DMS53 treated with DMSO at 0.1 percent for 48 hours (cell line): ENCODE results near the gene RIOX2.
"Not testable (repeated sequence)": the region's sequence is repeated elsewhere in the genome, so short reads cannot be mapped to it uniquely, and the experiment has no call there.

Experiments
- DNase-seq: peaks from one replicate; lab custom pipeline; 2025; ENCODE audit not compliant: unreplicated experiment; lab: John Stamatoyannopoulos, UW

RIOX2 gene

DNA sequence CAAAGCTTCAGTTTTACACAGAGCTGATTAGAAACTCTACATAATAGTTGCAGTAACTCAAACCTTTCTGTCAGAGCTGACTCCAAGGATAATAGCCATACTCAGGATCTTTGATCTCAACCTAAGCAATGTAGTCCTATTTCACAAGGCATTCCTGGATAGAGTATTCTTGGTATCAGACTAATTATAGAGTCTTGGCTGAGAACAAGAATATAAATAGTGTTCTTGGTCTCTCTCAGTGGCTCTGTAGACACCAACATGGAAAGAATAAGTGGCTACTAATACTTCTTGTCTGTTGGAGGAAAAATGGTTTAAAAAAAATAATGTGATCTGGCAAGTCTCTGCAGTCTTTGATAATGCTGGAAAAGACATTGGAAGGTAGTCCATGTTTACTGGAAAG, 55.7 kb downstream of the RIOX2 start:
- DNase-seq: no peak

DNA sequence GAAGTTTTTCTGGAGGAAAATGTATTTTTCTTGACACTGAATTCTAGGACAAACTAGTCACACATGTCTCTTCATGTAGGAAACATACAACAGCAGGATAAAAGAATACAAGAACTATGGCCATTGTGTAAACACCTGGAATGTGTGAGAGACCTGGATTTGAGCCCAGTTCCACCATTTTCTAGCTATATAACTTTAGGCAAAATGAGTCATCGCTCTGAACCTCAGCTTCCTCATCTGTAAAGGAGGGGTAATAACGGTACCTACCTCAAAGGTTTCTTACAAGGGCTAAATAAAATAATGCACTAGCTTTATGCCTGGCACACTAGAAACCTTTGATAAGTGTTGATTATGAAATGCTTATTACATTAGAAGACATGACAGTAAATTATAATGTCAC, 57.8 kb downstream of the RIOX2 start:
- DNase-seq: no peak

DNA sequence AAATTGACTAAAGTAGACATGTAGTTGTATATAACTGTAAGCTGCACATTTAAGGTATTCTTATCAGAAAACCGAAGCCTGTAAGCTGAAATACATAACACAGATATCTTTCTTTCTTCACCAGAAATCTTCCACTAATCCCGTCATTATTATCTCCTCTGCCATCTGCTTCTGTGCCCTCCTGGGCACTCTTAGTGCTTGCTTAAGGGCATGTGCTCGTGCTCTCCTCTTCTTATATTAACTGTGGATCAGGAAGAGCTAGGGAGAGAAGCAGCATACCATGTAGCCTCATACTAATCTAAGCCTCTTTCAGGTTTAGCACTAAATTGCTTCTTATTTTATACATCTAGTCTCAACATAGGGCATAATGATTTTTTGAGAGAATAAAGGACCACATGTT, 60.8 kb downstream of the RIOX2 start:
- DNase-seq: no peak

DNA sequence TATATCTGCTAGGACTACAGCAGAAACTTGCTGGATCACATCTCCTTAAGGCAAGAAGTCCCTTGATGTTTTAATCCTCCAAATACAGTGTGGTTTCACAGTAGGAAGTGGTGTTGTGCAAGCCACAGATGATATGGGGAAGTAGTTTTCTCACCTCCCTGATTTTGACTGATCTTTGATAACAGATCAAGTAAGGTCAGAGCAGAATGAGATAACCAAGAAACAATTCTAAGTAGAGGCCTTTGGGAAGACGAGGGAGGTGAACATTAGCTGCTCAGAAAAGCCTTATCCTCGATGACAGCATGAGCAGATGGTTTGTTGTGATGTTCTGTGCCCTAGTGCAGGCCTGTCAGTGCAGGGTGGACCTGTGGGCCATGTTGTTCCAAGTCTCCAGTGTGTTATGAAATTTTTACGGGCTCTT, 61.3 kb downstream of the RIOX2 start:
- no peak for DNase-seq

DNA sequence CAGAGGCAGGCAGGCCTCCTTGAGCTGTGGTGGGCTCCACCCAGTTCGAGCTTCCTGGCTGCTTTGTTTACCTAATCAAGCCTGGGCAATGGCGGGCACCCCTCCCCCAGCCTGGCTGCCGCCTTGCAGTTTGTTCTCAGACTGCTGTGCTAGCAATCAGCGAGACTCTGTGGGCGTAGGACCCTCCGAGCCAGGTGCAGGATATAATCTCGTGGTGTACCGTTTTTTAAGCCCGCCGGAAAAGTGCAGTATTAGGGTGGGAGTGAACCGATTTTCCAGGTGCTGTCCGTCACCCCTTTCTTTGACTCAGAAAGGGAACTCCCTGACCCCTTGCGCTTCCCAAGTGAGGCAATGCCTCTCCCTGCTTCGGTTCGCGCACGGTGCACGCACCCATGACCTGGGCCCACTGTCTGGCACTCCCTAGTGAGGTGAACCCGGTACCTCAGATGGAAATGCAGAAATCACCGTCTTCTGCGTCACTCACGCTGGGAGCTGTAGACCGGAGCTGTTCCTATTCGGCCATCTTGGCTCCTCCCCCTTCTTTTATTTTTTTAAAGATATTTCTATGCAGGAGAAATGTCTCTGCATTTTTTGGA, 61.9 kb downstream of the RIOX2 start:
- DNase-seq: not testable (repeated sequence)

DNA sequence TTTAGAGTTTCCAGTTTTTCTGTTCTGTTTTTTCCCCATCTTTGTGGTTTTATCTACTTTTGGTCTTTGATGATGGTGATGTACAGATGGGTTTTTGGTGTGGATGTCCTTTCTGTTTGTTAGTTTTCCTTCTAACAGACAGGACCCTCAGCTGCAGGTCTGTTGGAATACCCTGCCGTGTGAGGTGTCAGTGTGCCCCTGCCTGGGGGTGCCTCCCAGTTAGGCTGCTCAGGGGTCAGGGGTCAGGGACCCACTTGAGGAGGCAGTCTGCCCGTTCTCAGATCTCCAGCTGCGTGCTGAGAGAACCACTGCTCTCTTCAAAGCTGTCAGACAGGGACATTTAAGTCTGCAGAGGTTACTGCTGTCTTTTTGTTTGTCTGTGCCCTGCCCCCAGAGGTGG, 62.4 kb downstream of the RIOX2 start:
- not testable (repeated sequence) for DNase-seq

DNA sequence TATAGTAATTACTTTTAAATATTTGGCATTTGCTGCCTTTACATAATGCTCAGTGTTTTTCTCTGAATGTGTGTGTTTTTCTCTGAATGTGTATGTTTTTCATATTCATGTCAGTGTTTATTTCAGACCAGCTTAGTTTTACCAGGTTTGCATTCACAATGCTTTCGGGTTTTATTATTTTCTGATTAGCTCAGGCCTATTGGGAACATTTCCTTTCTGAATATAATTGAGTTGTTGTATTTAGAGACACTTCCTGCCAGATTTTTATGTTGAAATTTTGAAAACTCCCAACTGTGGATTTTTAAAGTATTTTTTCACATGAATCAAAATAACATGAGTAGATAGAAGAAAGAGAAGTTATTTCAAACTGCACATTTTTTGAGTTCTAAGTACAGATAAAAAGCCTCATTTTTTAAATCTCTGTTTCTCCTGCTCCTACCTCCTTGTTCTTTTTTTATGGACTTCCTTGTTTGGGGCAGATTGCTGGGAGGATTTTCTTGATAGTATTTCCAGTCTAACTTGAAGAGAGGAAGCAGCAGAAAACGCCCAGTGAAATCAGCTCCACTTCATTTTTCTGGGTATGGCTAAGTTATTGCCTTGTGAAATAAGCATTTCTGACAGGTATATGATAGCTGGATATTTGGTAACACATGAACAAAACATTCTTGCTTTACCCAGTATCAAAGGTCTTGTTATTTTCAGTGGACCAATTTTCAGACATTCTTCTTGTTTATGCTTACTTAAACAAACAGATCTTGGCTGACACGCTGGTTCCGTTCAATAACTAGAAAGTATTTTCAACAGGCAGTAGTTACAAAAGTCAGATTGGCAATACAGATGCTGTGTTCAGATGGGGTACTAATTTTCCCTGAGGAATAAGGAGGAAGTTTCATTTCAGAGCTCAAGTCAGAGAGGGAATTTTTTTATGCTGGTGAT, 70.7 kb downstream of the RIOX2 start:
- DNase-seq: no peak

DNA sequence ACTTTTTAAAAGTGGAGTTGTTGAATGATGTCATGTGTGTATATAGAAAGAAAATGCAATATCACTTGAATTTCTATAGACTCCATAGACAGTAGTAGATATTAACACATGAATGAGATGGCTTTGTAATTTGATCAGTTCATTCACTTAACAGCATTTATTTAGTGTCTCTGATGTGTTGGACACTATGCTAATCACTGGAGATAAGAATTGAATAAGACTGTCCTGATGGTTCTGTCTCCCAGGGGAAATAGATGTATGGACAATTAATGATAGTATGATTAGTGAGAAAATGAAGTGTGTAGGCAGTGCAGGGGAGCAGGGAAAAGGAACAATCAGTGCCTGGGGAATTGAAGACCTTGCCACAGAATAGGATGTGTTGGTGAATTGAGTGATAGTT, 72.9 kb downstream of the RIOX2 start:
- DNase-seq: no peak

DNA sequence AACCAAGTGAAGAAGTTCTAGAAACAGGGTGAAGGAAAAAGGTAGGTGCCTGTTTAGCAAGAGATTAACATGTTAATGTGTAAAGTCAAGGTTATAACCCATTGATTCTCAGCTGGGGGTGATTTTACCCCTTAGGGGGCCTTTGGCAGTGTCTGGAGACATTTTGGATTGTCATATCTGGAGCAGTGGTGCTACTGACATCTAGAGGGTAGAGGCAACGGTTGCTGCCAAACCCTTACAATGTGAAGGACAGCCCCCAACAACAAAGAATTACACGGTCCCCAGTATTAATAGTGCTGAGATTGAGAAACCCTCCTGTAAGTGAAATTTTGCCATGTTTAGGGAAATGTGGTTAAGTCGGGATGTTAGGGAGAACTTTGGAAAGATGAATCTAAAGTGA, 75.7 kb downstream of the RIOX2 start:
- no peak for DNase-seq

DNA sequence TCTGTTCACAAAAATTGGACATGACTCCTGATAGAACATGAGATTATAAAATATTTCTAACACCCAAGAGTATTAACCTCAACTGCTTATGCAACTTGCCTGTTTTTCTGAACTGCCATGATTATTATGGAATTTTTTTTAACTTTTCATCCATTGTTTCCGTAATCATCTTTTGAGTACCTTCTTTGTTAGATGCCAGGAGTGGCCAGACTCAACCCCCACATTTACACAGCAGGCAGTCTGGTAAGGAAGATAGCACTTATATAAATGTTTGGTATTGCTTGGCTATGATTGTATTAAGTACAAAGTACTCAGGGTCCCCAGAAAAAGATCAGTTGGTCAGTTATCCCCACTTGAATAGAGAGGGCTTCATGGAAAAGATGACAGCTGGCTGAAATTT, 76.1 kb downstream of the RIOX2 start:
- no peak for DNase-seq

DNA sequence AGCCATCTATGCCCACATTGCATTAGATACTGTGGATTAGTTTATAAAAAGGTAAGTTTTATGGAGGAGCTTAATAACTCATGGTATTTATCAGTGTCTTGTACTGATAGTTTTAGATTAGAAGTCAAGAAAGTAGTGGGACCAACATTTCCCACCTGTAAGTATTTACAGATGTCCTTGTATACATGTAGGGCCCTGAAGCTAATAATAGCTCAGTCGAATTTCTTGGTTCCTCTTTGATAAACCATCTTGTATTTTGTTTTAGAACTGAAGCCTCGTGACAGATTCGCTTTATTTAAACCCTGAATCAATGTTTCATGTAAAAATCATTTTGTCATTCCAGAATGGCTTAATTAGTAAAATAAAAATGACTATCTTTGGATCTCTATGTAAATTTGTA, 77.0 kb downstream of the RIOX2 start:
- DNase-seq: no peak

DNA sequence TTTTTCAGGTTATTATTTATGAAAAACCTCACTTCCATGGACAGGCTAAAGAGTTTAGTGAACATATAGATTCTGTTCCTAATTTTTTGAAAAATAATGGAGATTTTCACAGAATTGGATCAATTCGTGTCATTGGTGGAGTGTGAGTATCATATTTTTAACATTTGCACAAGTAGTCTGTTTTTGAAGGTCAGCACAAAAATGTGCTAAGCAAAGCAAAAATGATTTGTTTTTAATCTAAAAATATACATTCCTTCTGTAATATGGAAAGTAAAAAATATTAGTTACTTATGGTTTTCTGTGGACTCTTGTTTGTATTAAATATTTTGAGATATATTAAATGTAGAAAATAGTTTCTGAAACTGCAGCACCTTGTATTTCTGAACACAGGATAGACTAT, 79.4 kb downstream of the RIOX2 start:
- no peak for DNase-seq
